ENCODE measurements around the gene CFAP74.

CFAP74 gene

DNA sequence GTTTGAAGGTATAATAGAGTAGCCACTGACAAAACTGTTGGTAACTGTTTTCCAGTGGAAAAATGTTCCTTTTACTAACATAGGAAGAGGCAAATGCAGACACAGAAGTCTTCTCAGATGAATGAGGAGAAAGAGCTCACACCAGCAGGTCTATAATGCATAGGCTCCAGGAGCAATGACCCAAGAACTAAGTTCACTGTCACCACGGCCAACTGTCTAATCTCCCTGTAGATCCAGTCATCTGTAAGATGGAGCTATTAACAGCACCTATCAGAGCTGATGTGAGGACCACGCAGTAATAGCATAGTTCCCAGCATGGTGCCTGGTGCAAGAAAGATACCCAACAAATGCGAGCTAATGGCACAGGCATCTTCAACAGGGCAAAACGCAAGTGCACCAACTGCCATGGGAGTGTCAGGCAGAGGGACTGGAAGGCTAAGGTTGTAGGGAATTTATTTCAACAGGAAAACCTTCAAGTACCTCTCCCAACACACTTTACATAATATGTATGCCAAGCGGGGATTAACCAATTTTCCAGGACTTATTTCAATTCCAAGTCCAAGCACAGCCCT lies 125.6 kb downstream of the CFAP74 start:
- no peak for ATAC-seq
- no peak for DNase-seq (ENCODE audit: low spot score in 2 of 2)
- peaks cover 86% of the 10 kb centered on the region for H3K36me3 Mint-ChIP-seq
- H3K27ac Mint-ChIP-seq = peak overlapping the region; percentile 32
- no peak overlapping the region for H3K4me3 Mint-ChIP-seq
- peaks cover 77% of the 10 kb centered on the region for H3K4me1 Mint-ChIP-seq
- no peaks in the 10 kb centered on the region for H3K9me3 Mint-ChIP-seq

DNA sequence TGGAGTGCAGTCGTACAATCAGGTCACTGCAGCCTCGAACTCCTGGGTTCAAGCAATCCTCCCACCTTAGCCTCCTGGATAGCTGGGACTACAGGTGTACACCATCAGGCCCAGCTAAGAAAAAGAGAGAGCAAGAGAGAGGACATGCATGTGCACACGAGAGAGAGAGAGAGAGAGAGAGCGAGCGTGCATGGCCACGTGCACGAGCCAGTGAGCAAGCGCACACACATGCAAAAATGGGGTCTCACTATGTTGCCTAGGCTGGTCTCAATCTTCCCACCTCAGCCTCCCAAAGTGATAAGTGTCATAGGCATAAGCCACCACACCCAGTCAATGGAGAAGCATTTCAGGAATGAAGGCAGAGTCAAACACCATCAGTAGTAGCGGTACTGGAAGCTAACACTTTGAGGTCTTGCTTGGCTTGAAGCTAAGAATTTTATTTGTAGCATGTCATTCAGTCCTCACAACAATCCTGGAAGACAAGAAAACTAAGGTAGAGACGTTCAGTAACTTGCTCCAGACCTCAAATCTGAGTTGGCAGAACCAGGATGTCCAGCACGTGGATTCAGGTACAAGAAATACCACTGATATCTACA lies 127.2 kb downstream of the CFAP74 start:
- peaks cover 81% of the 10 kb centered on the region for H3K4me1 Mint-ChIP-seq
- DNase-seq (ENCODE audit: low spot score in 2 of 2) = no peak
- peak; percentile 12 for ATAC-seq
- no peaks in the 10 kb centered on the region for H3K9me3 Mint-ChIP-seq
- H3K4me3 Mint-ChIP-seq = peak overlapping the region; percentile 68
- peaks cover 86% of the 10 kb centered on the region for H3K36me3 Mint-ChIP-seq
- peak overlapping the region; percentile 88 for H3K27ac Mint-ChIP-seq

DNA sequence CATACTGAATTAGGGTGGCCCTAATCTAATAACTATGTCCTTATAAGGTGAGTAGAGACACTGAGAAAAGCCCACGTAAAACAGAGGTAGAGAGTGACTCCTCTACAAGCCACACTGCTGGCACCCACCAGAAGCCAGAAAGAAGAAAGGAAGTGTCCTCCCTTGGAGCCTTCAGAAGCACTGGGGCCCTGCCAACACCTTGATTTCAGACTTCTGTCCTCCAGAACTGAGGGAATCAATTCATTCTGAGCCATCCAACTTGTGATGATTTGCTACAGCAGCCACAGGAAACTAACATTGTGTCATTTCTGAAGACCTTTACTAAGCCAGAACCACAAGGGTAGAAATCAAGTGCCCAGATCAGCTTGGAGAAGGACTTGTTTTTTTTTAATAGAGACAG lies 127.7 kb downstream of the CFAP74 start:
- ATAC-seq (peak; percentile 95), DNase-seq (ENCODE audit: low spot score in 2 of 2) (peak in 1 of 2 donors; percentile 73)
- H3K27ac Mint-ChIP-seq = peak overlapping the region; percentile 88
- H3K9me3 Mint-ChIP-seq = no peaks in the 10 kb centered on the region
- H3K36me3 Mint-ChIP-seq = peaks cover 84% of the 10 kb centered on the region
- H3K4me1 Mint-ChIP-seq = peaks cover 81% of the 10 kb centered on the region
- H3K4me3 Mint-ChIP-seq = peak overlapping the region; percentile 68

DNA sequence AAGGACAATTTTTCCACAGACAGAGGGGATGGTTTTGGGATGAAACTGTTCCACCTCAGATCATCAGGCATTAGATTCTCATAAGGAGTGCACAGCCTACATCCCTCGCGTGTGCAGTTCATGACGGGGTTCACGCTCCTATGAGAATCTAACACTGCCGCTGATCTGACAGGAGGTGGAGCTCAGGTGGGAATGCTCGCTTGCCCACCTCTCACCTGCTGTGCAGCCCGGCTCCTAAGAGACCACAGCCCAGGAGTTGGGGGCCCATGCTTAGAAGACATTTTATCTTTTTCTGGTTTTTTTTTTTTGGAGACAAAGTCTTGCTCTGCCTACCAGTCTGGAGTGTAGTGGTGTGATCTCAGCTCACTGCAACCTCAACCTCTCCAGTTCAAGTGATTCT lies 128.7 kb downstream of the CFAP74 start:
- H3K36me3 Mint-ChIP-seq = peaks cover 84% of the 10 kb centered on the region
- no peak overlapping the region for H3K27ac Mint-ChIP-seq

DNA sequence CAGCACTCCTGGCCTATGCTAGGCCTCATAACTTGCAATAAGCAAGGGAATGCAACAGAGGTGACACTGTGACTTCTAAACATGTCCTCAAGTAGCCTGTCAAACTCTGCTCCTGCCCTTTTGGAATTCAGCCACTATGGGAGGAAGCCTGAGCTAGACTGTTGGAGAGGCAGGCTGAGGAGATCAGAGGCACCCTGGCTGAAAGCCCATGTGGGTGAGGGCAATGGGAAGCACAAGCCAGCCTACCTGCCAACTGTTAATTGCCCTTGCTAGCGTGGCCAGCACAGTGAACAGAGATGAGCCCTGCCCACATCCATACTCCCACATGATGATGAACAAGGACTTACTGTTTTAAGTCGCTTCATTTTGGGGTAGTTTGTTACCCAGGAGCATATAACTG lies 130.4 kb downstream of the CFAP74 start:
- no peak overlapping the region for H3K4me3 Mint-ChIP-seq
- ATAC-seq (no peak), DNase-seq (ENCODE audit: low spot score in 2 of 2) (no peak)
- H3K36me3 Mint-ChIP-seq = peaks cover 76% of the 10 kb centered on the region
- H3K4me1 Mint-ChIP-seq = peaks cover 75% of the 10 kb centered on the region
- H3K27ac Mint-ChIP-seq = peak overlapping the region; percentile 27
- no peaks in the 10 kb centered on the region for H3K9me3 Mint-ChIP-seq

More for the DNA sequence above, 128.7 kb downstream of the CFAP74 start:
- Mint-ChIP-seq H3K4me3 (no peak overlapping the region), H3K4me1 (peaks cover 80% of the 10 kb centered on the region), H3K9me3 (no peaks in the 10 kb centered on the region)
- DNase-seq (ENCODE audit: low spot score in 2 of 2) (no peak), ATAC-seq (no peak)

DNA sequence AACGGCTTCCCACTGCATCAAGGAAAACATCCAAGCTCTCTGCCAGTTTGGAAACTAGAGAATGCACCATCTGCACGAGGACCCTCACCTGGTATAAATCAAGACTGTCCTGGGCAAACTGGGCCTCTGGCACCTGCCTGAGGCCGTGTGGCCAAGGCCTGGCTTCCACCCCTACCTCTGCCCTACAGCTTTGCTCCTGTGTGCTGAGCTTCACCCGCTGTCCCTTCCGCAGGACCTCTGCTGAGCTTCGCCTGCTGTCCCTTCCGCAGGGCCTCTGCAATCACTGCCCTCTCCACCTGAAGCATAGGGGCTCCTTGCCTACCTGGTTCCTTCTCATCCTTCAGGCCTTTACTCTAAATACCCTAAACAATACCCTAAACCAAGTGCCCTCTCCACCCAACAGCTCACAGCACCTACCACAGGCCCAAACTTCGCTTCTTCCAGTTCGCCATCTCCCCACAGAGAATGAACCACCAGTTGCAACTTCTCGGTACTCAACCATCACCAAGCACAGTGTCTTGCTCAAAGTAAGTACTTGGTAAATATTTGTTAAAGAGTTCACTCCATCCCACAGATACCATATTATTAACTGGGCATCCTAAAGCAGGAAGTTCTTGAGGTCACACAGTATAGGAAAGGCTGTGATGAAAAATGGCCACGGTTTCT lies 131.1 kb downstream of the CFAP74 start:
- DNase-seq (ENCODE audit: low spot score in 2 of 2) (no peak), ATAC-seq (no peak)
- Mint-ChIP-seq H3K27ac (peak overlapping the region; percentile 27), H3K36me3 (peaks cover 69% of the 10 kb centered on the region), H3K4me1 (peaks cover 74% of the 10 kb centered on the region), H3K4me3 (no peak overlapping the region), H3K9me3 (no peaks in the 10 kb centered on the region)

Measured in stimulated activated effector memory CD8-positive, alpha-beta T cell treated with anti-CD3 and anti-CD28 coated beads, Interleukin-12 subunit alpha, Interleukin-12 subunit beta, amount 100 ng/mL, for 72 hours (primary cell).